GM21381 (cell line): ENCODE data around the gene CACNB3.
A peak's percentile ranks its signal among the peaks of the same experiment; 100 is the strongest.
"Not testable (repeated sequence)": the region's sequence is repeated elsewhere in the genome, so short reads cannot be mapped to it uniquely, and the experiment has no call there.

Experiments
- ATAC-seq: cut with Tn5 transposase; IDR thresholded peaks from one replicate; pipeline ENCODE4 v1.9.1; 2021; ENCODE audit warnings: mild to moderate bottlenecking, moderate library complexity; ENCODE audit not compliant: unreplicated experiment

CACNB3 gene

DNA sequence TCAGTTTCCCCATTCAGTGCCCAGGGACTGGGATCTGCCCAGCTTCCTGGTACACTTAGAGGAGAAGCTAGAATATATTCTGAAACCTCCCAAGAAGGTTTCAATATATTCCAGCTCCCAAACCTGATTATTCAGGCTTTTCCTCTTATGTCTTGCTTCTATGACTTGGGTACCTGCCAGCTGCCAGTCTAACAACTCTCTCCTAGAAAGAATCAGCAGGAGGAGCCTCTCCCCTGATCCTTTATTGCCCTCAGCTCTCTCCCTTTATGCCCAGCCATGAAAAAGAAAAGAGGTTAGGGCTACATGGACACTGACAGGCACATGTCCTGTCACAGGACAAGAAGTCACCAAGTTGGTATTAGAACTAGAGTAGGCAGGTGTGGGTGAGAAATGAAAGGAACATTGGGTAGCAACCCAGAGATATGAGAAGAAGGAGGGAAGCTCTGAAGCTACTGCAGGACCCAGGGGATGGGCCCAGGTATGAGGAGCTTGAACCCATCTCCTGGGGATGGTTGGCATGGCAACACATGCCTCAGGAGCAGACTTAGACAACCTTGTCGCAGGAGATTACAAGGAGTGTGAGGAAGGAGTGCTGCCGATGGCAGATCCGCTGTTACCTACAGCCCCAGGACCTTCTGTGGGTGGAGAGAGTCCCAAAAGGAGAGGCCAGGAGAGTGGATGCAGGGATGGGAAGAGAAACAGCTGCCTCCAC lies 2.0 kb upstream of the CACNB3 start:
- ATAC-seq = no peak

DNA sequence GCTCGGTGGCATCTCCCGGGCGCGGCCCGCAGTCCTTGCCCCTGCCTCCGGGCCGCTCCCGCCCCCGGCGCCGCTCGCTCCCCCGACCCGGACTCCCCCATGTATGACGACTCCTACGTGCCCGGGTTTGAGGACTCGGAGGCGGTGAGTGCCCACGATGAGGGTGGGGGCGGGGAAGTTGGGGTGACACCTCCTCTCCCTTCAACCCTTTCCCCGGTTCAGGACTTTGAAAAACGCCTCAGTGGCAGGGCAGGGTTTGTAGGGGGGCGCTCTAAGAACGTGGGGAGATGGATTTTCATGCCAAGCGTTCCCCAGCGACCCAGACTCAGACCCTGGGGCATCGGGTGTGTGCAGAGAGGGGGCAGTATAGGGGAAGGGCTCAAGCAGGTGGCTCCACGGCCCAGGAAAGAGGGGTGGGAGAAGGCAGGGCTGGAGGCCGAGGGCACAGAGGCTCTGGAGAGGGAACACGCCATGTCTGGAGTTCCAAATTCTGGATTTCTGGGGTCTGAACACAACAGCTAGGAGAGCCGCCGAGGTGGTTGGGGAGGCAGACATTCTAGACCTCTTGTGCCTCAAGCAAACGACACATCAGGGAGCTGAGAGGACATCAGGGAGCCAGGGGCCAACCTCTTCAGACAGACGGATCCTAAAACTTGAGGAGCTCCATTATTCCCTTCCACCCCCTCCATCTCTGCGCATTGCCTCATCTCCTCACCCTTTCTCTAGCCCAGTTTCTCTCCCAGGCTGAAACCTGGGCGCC lies 715 bp downstream of the CACNB3 start:
- ATAC-seq = no peak

GRCh38 chr12:48819986-48820725 lies 1.9 kb downstream of the CACNB3 start:
- no peak for ATAC-seq

GRCh38 chr12:48822139-48822538 lies 3.8 kb downstream of the CACNB3 start:
- no peak for ATAC-seq

DNA sequence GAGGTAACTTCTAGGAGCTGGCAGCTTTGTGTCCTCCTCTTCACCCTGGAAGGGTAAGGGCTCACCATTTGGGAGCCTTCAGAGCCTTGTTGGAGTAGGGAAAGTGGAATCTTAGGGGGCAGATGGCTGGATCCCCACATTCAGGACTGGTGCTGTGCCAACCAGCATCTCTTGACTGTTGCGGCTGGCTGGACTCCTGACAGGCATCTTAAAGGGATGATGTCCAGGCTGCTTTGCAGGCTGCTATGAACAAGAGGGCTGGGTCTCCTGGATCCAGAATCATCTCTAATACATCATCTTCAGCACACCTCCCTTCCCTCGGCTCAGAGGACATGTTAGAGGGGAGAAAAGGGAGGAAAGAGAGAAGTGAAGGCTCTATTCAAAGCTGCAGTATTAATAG lies 4.4 kb downstream of the CACNB3 start:
- no peak for ATAC-seq

GRCh38 chr12:48823281-48823680 lies 5.0 kb downstream of the CACNB3 start:
- no peak for ATAC-seq

GRCh38 chr12:48824112-48824511 lies 5.8 kb downstream of the CACNB3 start:
- ATAC-seq = no peak

DNA sequence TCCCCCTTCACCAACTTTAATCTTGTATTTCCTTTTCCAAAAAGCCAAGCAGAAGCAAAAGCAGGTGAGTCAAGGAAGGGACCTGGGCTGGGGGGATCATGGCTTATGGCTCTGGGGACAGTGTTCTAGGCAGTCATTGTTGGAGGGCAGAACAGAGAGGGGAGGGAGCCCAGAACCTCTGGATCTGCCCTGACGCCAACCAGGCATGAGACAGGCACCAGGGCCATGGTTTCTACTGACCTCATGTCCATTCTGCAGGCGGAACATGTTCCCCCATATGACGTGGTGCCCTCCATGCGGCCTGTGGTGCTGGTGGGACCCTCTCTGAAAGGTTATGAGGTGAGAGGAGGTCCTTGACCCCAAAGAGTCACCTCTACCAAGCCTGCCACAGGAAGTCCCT lies 6.6 kb downstream of the CACNB3 start:
- no peak for ATAC-seq

GRCh38 chr12:48826209-48826855 lies 8.0 kb downstream of the CACNB3 start:
- no peak for ATAC-seq

GRCh38 chr12:48827026-48827425 lies 8.7 kb downstream of the CACNB3 start:
- no peak for ATAC-seq

DNA sequence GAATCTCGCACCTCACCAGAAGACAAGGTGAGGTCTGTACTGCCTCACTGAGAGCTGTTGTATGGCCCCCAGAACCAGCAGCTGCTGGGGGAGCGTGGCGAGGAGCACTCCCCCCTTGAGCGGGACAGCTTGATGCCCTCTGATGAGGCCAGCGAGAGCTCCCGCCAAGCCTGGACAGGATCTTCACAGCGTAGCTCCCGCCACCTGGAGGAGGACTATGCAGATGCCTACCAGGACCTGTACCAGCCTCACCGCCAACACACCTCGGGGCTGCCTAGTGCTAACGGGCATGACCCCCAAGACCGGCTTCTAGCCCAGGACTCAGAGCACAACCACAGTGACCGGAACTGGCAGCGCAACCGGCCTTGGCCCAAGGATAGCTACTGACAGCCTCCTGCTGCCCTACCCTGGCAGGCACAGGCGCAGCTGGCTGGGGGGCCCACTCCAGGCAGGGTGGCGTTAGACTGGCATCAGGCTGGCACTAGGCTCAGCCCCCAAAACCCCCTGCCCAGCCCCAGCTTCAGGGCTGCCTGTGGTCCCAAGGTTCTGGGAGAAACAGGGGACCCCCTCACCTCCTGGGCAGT lies 9.3 kb downstream of the CACNB3 start:
- no peak for ATAC-seq

- ATAC-seq = no peak
Measured at GRCh38 chr12:48828293-48828692, 10.0 kb downstream of the CACNB3 start.

GRCh38 chr12:48828841-48829575 lies 10.7 kb downstream of the CACNB3 start:
- ATAC-seq = no peak

DNA sequence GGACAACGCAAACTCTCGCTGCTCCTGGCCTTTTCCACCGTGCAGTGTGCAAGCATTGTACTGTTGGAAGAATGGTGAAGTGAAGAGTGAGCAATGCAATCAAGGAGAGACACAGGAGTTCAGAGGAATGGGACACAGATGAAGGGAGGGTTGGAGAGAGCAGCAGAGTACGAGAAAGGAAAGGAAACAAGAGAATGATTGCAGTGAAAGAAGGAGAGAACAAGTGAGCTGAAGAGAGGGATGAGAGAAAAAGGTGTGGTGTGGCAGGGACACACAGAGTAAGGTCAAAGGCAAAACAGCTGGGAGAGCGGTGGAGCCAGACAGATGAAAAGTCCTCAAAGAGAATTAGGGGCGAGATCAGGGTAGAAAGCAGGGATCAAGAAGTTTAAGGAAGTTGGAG lies 13.0 kb downstream of the CACNB3 start:
- ATAC-seq = no peak

DNA sequence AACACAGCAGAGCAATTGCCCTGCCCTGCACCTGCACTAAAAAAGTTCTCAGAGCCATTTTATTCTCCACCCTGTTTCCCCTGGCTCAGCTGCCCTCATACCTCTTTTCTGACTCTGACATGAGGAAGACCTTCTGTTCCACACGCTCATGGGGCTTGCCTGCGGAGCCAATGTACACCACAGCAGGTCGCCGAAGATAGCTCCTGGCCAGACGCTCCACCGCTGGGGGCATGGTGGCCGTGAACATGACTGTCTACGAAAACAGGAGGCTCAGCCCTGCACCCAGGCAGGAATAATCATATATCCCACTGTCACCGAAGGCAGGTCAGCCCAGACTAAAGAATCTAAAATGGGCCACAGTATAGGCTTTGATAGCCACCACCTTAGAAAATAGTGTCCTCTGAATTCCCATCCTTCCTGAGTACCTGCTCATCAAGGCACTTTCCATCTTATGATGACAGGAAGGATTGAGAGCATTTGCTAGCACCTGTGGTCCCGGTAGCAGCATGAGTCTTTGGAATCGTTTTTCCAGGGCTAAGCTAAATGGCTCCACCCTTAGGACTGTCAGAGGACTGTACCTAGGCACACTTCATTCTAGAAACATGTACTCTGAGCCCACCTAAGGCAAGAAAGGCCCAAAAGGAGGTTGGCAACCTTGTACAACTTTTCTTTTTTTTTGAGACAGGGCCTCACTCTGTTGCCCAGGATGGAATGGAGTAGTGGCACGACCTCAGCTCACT lies 14.2 kb downstream of the CACNB3 start:
- no peak for ATAC-seq

- no peak for ATAC-seq
Measured at GRCh38 chr12:48838048-48838447, 19.8 kb downstream of the CACNB3 start.

GRCh38 chr12:48842021-48842420 lies 23.7 kb downstream of the CACNB3 start:
- ATAC-seq = not testable (repeated sequence)

- ATAC-seq = peak; percentile 95
Measured at GRCh38 chr12:48851883-48852733, 33.8 kb downstream of the CACNB3 start, which contains the start of gene DDX23. Gene DDX23 (minus strand): TSS chr12:48852163. CDS start chr12:48845782, 6,381 bp downstream.
